ENCODE data around the gene STC2. TPM values are rescaled to one million over a fixed set of nuclear protein-coding genes. Genes with fewer than 3 reads are reported as not detected.

Gene STC2
- total RNA-seq, 1 donor from 2014 or later: 12.2 TPM

DNA sequence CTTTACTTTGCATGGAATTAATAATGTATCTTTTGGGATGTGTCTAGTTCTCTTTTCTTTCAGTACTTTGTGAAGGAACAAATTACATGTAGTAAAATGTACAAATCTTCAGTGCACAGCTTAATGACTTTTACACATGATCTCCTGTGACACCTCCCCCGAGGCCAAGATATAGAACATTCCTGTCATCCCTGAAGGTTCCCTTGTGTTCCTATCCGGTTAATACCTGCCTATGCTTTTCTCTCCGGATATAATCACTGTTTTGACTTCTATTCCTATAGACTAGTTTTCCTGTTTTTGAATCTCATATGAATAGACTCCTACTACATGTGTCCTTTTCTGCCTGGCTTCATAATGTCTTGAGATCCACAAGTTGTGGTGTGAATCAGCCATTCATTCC, 21.5 kb downstream of the STC2 start:
- peaks cover 5% of the 10 kb centered on the region for H3K36me3 Mint-ChIP-seq (ENCODE audit: insufficient read depth)
- H3K9me3 Mint-ChIP-seq (ENCODE audit: low read depth): peaks cover 15% of the 10 kb centered on the region
- H3K27ac Mint-ChIP-seq: no peak overlapping the region
- peaks cover 6% of the 10 kb centered on the region for H3K27me3 Mint-ChIP-seq
- peaks cover 34% of the 10 kb centered on the region for H3K4me1 Mint-ChIP-seq (ENCODE audit: low read depth)
- H3K4me3 Mint-ChIP-seq (ENCODE audit: low read depth): no peak overlapping the region
- TF ChIP-seq, protein P1, sequence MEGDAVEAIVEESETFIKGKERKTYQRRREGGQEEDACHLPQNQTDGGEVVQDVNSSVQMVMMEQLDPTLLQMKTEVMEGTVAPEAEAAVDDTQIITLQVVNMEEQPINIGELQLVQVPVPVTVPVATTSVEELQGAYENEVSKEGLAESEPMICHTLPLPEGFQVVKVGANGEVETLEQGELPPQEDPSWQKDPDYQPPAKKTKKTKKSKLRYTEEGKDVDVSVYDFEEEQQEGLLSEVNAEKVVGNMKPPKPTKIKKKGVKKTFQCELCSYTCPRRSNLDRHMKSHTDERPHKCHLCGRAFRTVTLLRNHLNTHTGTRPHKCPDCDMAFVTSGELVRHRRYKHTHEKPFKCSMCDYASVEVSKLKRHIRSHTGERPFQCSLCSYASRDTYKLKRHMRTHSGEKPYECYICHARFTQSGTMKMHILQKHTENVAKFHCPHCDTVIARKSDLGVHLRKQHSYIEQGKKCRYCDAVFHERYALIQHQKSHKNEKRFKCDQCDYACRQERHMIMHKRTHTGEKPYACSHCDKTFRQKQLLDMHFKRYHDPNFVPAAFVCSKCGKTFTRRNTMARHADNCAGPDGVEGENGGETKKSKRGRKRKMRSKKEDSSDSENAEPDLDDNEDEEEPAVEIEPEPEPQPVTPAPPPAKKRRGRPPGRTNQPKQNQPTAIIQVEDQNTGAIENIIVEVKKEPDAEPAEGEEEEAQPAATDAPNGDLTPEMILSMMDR (IDR thresholded peaks at IDR 0.05; ENCODE audit: unreplicated experiment): no peak
- no peak for DNase-seq (ENCODE audit: low spot score, unreplicated experiment)

DNA sequence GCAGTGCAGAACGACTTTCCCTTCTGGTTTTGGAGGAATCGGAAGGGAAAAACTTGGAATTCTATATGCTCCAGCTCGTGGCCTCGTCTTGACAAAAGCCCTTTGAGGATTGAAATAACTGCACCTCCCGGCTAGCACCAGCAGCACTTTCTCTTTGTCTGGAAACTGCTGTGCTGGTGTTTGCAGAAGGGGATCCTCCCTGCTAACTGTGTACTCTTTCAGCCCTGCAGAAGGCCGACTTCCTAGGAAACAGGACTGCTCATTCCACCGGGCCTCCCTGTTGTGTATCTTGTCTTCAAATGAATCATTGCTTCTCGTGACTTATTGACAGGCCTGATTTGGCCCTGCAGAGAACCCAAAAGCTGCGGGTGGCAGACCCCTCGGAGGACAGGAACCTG, 23.6 kb downstream of the STC2 start:
- TF ChIP-seq, protein P1 (IDR thresholded peaks at IDR 0.05; ENCODE audit: unreplicated experiment): no peak
- DNase-seq (ENCODE audit: low spot score, unreplicated experiment): no peak
- peaks cover 42% of the 10 kb centered on the region for H3K4me1 Mint-ChIP-seq (ENCODE audit: low read depth)
- peaks cover 15% of the 10 kb centered on the region for H3K9me3 Mint-ChIP-seq (ENCODE audit: low read depth)
- H3K27me3 Mint-ChIP-seq: no peaks in the 10 kb centered on the region
- H3K36me3 Mint-ChIP-seq (ENCODE audit: insufficient read depth): peaks cover 5% of the 10 kb centered on the region
- H3K4me3 Mint-ChIP-seq (ENCODE audit: low read depth): no peak overlapping the region
- peak overlapping the region; percentile 90 for H3K27ac Mint-ChIP-seq

DNA sequence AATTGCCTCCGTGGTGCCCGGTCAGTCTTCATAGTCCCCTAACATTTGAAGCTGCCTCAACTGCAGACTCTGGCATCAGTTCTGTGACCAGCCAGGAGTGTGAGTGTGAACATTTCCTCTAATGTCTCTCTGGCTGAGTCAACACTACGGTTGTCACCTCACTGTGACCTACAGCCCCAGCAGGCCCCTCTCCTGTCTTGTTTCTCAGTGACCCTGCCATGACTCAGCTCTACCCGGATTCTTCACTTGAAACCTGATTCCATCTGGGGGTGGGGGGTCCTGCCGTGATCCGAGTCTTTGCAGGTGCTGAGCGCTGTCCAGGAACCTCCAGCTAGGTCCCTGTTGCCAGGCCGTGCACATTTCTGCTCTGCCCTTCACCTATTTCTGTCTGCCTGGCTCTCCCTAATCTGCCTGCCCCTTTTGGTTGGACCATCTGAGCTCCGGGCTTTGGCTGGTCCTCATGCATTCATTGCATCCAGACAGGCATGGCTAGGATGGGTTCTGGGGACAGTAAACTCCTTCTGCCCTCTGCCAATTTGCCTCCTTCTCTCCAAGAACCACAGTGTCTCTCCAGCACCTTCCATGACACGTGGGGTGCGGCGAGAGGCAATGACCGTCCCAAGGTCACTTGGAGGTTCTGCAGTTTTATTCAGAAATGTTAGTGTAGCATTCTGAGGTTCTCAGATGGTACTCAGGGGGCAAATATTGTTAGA, 24.2 kb downstream of the STC2 start:
- H3K36me3 Mint-ChIP-seq (ENCODE audit: insufficient read depth): peaks cover 5% of the 10 kb centered on the region
- peaks cover 42% of the 10 kb centered on the region for H3K4me1 Mint-ChIP-seq (ENCODE audit: low read depth)
- peak overlapping the region; percentile 33 for H3K4me3 Mint-ChIP-seq (ENCODE audit: low read depth)
- TF ChIP-seq, protein P1 (IDR thresholded peaks at IDR 0.05; ENCODE audit: unreplicated experiment): no peak
- no peak for DNase-seq (ENCODE audit: low spot score, unreplicated experiment)
- H3K27ac Mint-ChIP-seq: peak overlapping the region; percentile 90
- peaks cover 15% of the 10 kb centered on the region for H3K9me3 Mint-ChIP-seq (ENCODE audit: low read depth)
- H3K27me3 Mint-ChIP-seq: peaks cover under 1% of the 10 kb centered on the region

DNA sequence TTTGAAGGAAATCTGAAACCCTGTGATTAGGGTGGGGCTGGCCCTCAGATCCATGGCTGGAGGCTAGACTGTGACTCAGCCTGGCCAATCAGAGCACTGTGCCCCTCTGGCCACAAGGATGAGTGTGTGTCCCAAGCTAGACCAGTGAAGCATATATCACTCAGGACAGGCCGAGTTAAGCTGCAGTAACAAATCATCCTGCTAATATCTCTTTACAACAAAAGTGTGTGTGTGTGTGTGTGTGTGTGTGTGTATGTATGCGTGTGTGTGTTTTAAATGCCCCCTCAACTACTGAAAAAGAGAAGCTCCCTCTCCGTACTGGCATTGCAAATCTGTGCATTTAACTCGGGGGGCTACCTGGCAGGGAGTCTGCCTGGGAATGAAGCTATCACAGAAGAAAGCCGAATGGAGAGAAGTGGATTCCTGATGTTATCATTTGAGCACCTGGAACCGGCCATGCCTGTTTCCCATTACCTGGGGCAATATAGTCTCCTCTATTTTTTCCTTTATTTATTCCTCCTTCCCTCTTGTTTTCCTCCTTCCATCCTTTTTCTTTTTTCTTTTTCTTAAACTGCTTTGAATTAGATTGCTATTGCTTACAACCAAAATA, 25.6 kb downstream of the STC2 start:
- TF ChIP-seq, protein P1 (IDR thresholded peaks at IDR 0.05; ENCODE audit: unreplicated experiment): no peak
- no peak for DNase-seq (ENCODE audit: low spot score, unreplicated experiment)
- Mint-ChIP-seq H3K4me1 (ENCODE audit: low read depth) (peaks cover 42% of the 10 kb centered on the region), H3K36me3 (ENCODE audit: insufficient read depth) (peaks cover under 1% of the 10 kb centered on the region), H3K4me3 (ENCODE audit: low read depth) (no peak overlapping the region), H3K27ac (peak overlapping the region; percentile 94), H3K27me3 (peaks cover 4% of the 10 kb centered on the region), H3K9me3 (ENCODE audit: low read depth) (peaks cover 5% of the 10 kb centered on the region)

DNA sequence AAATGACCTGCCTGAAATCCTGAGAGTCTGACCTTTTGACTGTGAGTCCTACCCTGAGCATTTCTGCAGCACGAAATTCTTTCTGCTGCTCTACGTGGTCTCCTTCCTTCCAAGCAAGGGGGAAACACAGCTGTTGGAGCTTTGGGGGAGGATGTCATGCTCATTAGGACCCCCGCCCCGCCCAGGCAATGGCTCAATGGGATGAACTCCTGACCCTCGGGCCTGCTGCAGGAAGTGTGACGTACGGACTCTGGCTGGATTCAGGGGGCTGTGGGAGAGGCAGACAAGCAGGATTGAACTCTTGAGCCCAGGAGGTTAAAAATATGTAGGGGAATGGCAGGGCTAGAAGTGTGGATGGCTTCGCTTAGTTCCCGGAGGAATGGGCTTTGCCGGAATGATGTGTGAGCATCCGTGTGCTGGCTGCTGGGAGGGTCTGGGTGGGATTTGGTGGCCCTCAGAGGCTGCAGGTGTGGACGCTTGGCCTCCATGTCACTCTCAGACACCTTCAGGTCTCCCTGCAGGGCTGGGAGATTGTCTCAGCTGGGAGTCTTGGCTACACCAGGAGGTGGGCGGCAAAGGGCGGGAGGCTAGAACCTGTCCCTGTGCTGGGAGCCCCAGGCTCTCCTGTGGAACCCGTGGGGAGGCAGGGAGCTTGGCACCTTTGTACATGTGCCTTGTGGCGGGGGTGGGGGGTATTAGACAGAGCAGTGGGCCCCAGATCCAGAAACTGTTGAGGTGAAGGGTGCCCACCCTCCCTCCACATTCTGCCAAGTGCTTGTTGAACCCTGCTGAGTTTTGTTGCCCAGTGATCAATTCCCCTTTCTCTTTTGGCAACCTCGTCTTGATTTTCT, 26.3 kb downstream of the STC2 start:
- peaks cover 42% of the 10 kb centered on the region for H3K4me1 Mint-ChIP-seq (ENCODE audit: low read depth)
- no peak overlapping the region for H3K4me3 Mint-ChIP-seq (ENCODE audit: low read depth)
- H3K27ac Mint-ChIP-seq: peak overlapping the region; percentile 94
- DNase-seq (ENCODE audit: low spot score, unreplicated experiment): no peak
- H3K27me3 Mint-ChIP-seq: peaks cover 4% of the 10 kb centered on the region
- TF ChIP-seq, protein P1 (IDR thresholded peaks at IDR 0.05; ENCODE audit: unreplicated experiment): no peak
- peaks cover 4% of the 10 kb centered on the region for H3K9me3 Mint-ChIP-seq (ENCODE audit: low read depth)
- no peaks in the 10 kb centered on the region for H3K36me3 Mint-ChIP-seq (ENCODE audit: insufficient read depth)

Data from progenitor cell of endocrine pancreas (in vitro differentiated cells).